DLD1 (cell line): Measurements from ENCODE around the gene CALN1.

Experiments
- in situ Hi-C: cut with HindIII; loops from 2 replicates; pipeline ENCODE4 v1.10.0; 2017; ENCODE audit warnings: low sequenced_read_pairs

CALN1 gene

GRCh38 chr7:72196176-72196575 lies 216.0 kb downstream of the CALN1 start:
- in situ Hi-C loops: no loop called here

DNA sequence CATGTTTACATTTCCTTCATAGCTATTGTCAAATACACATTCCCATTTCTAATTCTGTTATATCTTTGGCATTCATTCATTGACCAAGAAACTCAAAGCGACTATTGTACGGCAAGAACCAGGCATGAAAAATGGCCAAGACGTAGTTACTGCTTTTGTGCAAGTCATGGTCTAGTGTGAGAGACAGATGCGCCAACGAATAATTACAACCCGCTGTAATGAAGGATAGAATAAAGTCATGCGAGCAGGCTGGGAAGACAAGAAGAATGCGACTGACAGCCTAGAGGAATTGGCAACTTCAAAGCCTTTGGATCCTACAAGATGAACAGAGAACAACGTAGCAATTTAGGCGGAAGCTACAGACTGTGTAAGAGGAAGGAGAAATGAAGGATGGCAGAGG lies 221.2 kb downstream of the CALN1 start:
- in situ Hi-C loops: no loop called here

DNA sequence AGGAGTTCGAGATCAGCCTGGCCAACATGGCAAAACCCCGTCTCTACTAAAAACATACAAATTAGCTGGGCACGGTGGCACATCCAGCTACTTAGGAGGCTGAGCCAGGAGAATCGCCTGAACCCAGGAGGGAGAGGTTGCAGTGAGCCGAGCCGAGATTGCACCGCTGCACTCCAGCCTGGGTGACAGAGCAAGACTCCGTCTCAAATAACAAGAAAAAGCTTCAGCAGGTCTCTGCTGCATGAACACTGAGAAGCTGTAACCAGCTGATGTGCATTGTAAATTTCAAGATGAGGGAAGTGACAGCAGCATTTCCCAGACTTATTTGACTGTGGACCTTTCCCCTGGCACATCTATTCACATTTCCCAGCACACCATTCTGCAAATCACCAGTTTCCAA lies 222.0 kb downstream of the CALN1 start:
- in situ Hi-C loops: no loop called here

GRCh38 chr7:72187179-72187578 lies 225.0 kb downstream of the CALN1 start:
- in situ Hi-C loops: no loop called here

DNA sequence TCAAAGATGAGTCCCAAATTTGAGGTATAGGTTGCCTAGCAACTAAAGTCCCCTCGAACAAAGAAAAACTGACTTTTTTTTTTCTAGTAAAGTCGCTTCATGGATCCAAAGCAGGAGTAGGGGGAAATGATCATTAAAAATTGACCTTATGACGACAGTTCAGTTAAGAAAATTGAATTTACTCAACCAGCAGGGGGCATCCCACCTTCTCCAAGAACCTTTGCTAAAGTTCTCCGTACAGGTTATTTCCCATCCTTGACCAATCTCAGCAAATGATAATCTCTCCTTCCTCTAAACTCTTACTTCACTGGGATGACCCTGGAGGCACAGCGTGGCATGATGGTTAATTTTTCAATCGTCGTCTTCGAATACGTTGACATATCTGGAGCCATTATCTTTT lies 228.3 kb downstream of the CALN1 start:
- in situ Hi-C loops: no loop called here

GRCh38 chr7:72182036-72182435 lies 230.1 kb downstream of the CALN1 start:
- in situ Hi-C loops: no loop called here

DNA sequence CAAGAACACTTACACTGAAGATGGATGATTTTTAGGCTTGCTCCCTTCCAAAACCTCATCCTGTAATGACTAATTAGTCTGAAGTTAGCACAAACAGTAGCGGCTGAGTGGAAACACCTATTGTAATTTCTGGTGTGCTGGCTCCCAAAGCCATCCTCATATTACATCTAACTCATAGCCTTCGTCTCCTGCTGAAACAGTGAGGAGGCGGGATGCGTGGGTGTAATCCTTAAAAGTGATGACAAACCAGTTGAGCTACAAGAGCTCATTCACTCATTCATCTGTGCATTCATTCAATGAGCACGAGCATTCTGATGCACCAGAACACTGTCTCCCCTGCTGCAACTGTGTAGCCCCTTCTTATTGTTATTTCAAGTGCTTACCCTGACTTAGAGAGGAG lies 235.3 kb downstream of the CALN1 start:
- in situ Hi-C loops: no loop called here

DNA sequence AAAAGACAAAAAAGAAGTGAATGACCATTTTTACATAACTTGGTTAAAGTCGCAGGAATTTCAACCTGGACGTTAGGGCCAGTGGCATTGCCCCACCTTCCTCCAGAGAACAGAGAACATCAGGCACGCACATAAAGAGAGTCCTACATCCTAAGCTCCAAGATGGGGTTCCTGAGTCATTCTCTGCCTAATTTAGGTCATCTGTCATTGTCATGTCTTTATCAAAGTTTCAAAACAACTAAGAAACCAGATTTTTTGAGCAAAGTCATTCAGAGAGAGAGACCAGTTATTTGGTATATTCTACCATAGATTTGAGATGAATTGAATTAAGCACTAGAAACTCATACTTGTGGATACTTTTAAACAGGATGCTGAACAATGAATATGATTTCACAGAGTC lies 241.7 kb downstream of the CALN1 start:
- in situ Hi-C loops: no loop called here

DNA sequence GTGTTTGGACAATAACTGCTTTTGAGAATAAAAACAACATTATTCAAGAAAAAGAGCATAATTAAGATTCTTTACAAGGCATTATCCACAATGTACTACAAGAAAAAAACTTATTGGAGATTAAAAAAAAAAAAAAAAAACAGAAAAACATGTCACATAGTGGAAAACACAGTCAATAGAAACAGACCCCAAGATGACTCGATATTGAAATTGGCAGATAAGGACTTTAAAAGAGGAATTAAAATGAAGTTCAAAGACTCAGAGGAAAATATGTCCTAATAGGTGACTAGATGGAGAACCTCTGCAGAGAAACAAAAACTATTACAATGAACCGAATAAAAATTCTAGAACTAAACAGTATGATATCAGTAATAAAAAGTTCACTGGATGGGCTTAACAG lies 248.9 kb downstream of the CALN1 start:
- in situ Hi-C loops: no loop called here

GRCh38 chr7:72161534-72161933 lies 250.6 kb downstream of the CALN1 start:
- in situ Hi-C loops: no loop called here

GRCh38 chr7:72159911-72160310 lies 252.2 kb downstream of the CALN1 start:
- in situ Hi-C loops: no loop called here

GRCh38 chr7:72156671-72157070 lies 255.5 kb downstream of the CALN1 start:
- in situ Hi-C loops: no loop called here

DNA sequence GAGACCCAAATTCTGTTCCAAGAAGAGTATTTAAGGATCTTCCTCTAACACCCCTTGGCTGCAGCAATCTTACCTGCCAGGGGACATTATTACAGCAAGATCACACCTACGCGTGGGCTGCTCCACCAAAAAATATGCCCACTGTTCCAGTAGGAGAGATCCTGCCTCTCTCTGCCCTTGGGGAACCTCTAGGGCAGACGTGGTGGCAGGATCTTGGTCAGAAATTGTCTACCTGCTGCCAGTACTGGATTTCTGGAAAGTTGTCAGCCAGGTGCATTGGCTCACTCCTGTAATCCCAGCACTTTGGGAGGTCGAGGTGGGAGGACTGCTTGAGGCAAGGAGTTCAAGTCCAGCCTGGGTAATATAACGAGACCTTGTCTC lies 259.0 kb downstream of the CALN1 start:
- in situ Hi-C loops: no loop called here

DNA sequence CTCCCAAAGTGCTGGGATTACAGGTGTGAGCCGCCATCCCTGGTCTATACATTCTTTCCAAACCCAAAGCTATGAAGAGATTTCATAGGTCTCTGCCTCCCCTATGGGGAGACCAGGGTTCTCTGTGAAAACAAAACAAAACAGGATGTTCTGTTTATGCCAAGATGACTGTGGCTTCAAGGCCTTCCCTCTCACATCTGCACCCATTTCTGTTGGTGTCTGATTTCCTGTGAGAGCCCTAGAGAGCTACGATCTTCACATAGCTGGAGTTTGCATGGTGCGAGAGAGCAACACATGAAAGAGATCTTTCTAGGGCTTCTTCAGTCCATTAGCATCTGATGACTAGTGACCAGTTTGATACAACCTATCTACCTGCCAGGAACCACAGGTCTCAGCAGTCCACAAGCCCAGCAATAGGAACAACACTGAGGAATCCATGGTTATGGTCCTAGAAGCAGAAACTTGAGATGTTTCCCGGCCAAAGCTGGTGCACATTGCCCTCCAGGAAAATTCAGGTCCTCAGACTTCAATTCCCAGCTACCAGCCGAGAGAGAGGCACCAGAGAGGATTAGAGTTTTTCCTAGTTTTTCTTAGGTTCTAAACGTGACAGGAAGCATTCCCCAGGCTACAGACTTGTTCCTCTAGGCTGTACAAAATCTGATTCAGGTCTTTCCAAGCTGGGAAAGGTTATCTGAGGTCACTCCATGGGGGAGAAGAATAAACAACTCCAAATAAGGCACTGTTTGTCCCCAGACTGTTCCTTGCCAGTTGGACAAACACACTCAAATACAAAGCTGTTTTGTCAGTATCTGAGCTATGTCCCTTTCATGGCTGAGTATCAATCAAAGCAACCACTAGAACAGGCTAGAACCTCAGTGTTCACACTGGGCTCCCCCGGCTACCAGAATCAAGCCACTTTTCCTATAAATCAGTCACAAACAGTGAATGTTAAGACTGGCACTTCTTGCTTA lies 259.7 kb downstream of the CALN1 start:
- in situ Hi-C loops: no loop called here

- in situ Hi-C loops: no loop called here
Measured at GRCh38 chr7:72140566-72140965, 271.6 kb downstream of the CALN1 start.

- in situ Hi-C loops: no loop called here
Measured at GRCh38 chr7:72127136-72127535, 285.0 kb downstream of the CALN1 start.

DNA sequence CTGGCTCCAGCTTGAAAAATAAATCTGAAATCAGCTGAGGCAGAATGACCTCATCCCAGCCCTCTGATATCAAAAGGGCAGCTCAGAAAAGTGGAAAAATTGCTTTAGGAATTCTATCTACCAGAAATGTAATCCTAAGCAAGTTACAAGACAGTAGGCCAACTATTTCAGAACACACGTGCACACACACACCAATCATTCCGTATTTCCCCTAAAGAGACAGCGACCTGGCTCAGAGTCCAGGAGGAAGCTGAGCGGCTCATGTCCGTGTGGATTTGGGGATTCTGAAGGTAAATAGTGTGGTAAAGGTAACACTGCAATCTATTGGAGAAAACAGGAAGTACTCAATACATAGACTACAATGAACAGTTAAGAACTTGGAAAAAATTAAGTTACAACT lies 288.2 kb downstream of the CALN1 start:
- in situ Hi-C loops: no loop called here

DNA sequence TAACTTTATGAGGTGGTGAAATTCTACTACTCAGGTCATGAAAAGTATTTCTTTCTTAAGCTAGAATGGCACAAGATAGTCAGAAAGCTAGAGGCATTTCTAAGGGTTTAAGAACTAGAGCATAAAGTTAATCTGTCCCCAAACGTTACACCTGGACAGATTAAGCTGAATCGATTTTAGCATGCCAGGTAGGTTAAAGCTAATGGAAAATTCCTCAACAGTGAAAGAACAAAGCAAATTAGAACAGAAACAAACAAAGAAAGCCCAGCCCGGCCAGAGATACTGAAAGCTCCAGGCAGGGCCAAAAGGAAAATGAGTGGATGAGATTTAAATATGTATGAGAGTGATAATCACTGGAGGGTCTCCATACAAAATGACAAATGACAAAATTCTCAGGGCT lies 293.8 kb downstream of the CALN1 start:
- in situ Hi-C loops: no loop called here

GRCh38 chr7:72114129-72114528 lies 298.0 kb downstream of the CALN1 start:
- in situ Hi-C loops: no loop called here

DNA sequence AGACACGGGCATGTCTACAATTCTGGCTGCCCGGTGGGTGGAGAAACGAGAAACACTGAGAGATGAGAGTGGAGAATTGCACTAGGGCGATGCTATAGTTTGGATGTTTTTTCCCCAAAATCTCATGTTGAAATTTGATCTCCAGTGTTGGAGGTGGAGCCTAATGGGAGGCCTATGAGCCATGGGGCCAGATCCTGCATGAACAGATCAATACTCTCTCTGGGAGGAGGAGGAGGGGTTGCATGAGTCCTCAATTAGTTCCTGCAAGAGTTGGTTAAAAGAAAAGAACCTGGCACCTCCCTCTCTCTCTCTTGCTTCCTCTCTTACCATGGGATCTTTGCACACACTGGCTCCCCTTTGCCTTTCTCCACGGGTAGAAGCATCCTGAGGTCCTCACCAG lies 299.1 kb downstream of the CALN1 start:
- in situ Hi-C loops: no loop called here

- in situ Hi-C loops: no loop called here
Measured at GRCh38 chr7:72112530-72112929, 299.6 kb downstream of the CALN1 start.

GRCh38 chr7:72111086-72111485 lies 301.1 kb downstream of the CALN1 start:
- in situ Hi-C loops: no loop called here

DNA sequence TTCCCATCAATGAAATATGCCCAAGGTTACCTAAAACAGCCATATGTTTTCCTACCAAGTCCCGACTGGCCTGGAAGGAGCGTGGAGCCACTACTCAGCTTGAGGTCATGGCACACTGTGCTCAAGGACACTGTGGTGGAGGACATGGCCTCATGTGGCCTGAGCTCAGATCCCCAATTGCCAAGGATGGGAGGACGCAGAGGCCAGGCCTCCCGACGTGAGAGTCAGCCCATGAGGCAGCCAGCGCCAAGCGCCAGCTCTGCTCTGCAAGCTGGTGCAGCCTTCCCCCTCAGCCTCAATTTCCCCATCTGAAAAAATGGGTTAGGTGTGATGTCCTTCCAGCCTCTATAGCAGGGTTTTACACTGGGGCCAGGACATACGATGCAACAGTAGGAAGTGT lies 302.6 kb downstream of the CALN1 start:
- in situ Hi-C loops: no loop called here
